Renal pelvis (tissue), 4 donors: ENCODE measurements around the gene TMPRSS2. TPM values are rescaled to one million over a fixed set of nuclear protein-coding genes. Genes with fewer than 3 reads are reported as not detected.
"Not testable (repeated sequence)": the region's sequence is repeated elsewhere in the genome, so short reads cannot be mapped to it uniquely, and the experiment has no call there.

ENCODE experiments used
- DNase-seq: peaks from one replicate; pipeline ENCODE4 v3.0.0-alpha.2; 2013
- polyA plus RNA-seq, 3 donors: library from polyadenylated mRNA; unstranded; fragments of 120-200 nt; gene quantifications; one replicate each; pipeline ENCODE4 v1.2.1, GENCODE V29; 2013; ENCODE audit not compliant: insufficient read length in 3 of 3

Gene TMPRSS2
- polyA plus RNA-seq, 3 donors, result 32.1 to 44.3 (median 37.0) TPM

GRCh38 chr21:41429925-41430491 is 78.0 kb downstream of the TMPRSS2 start:
- DNase-seq, result no peak

- no peak for DNase-seq
These were observed 78.7 kb downstream of the TMPRSS2 start for GRCh38 chr21:41429305-41429704.

- no peak for DNase-seq
These were observed 79.1 kb downstream of the TMPRSS2 start for GRCh38 chr21:41428847-41429246.

GRCh38 chr21:41428311-41428710 is 79.6 kb downstream of the TMPRSS2 start:
- DNase-seq, result no peak

- no peak for DNase-seq
These were observed 80.4 kb downstream of the TMPRSS2 start for GRCh38 chr21:41427556-41427955.

GRCh38 chr21:41426676-41427404 is 81.1 kb downstream of the TMPRSS2 start:
- no peak for DNase-seq

- peak; percentile 29 for DNase-seq
These were observed 81.8 kb downstream of the TMPRSS2 start, which contains the start of gene MX1 for GRCh38 chr21:41425954-41426675. MX1 (plus strand) TSS chr21:41426239; CDS start chr21:41432071, 5,832 bp downstream.

GRCh38 chr21:41425588-41425953 is 82.4 kb downstream of the TMPRSS2 start:
- no peak for DNase-seq

GRCh38 chr21:41423305-41423636 is 84.7 kb downstream of the TMPRSS2 start:
- not testable (repeated sequence) for DNase-seq

GRCh38 chr21:41422546-41423304 is 85.2 kb downstream of the TMPRSS2 start:
- no peak for DNase-seq

- not testable (repeated sequence) for DNase-seq
These were observed 87.0 kb downstream of the TMPRSS2 start for GRCh38 chr21:41420998-41421397.

GRCh38 chr21:41419921-41420862 is 87.8 kb downstream of the TMPRSS2 start:
- DNase-seq, result peak; percentile 90

GRCh38 chr21:41418956-41419680 is 88.8 kb downstream of the TMPRSS2 start:
- no peak for DNase-seq

GRCh38 chr21:41418393-41418792 is 89.6 kb downstream of the TMPRSS2 start:
- DNase-seq, result no peak

GRCh38 chr21:41417505-41417904 is 90.5 kb downstream of the TMPRSS2 start:
- not testable (repeated sequence) for DNase-seq

Other genes with a start within 250 kb of the TMPRSS2 start
- gene FAM3B, start 191.4 kb downstream of the TMPRSS2 start, polyA plus RNA-seq, result 10 to 100 TPM; 14.4 to 29.7 (median 15.8) TPM
- gene MX2, start 146.1 kb downstream of the TMPRSS2 start, polyA plus RNA-seq, result 1 to 10 TPM; 1.1 to 2.4 (median 1.4) TPM
- 10 to 100 TPM in 1 of 3 donors, 1 to 10 TPM in 2; 8.1 to 12.0 (median 8.2) TPM for gene MX1, start 81.9 kb downstream of the TMPRSS2 start, polyA plus RNA-seq